Vagina (tissue), 2 donors: ENCODE measurements around the gene ATP5PD. TPM values are rescaled to one million over a fixed set of nuclear protein-coding genes. Genes with fewer than 3 reads are reported as not detected.

Experiments
- DNase-seq, 2 donors: peaks; one replicate each; pipeline ENCODE4 v3.0.0-alpha.2; 2017; ENCODE audit errors: extremely low spot score in 2 of 2
- H3K27ac ChIP-seq: fragments of 200-600 bp; sonication (generic); one replicate; pipeline ENCODE4 v1.5.1; 2019
- H3K27me3 ChIP-seq: fragments of 200-600 bp; sonication (generic); one replicate; pipeline ENCODE4 v1.5.1; 2019
- H3K36me3 ChIP-seq, 2 donors: fragments of 200-600 bp; sonication (generic); one replicate each; pipeline ENCODE4 v1.5.1; 2017 to 2019
- H3K4me1 ChIP-seq: fragments of 200-600 bp; sonication (generic); one replicate; pipeline ENCODE4 v1.5.1; 2019
- H3K4me3 ChIP-seq, 2 donors: fragments of 200-600 bp; sonication (generic); 1 replicate in 1 of 2; 2 replicates in 1 of 2; pipeline ENCODE4 v1.5.1; 2016 to 2019
- H3K9me3 ChIP-seq: fragments of 200-600 bp; sonication (generic); one replicate; pipeline ENCODE4 v1.5.1; 2019
- POLR2A ChIP-seq, 2 donors: fragments of 450-650 bp; IDR thresholded peaks; one replicate each; pipeline ENCODE4 v1.6.1; 2017; ENCODE audit warnings: antibody characterized with exemption in 2 of 2, mild to moderate bottlenecking in 2 of 2, moderate library complexity in 2 of 2
- POLR2AphosphoS5 ChIP-seq, 2 donors: sonication (generic); formaldehyde crosslinking; IDR thresholded peaks; one replicate each; pipeline ENCODE4 v1.9.0; 2017; ENCODE audit warnings: antibody characterized with exemption in 2 of 2, mild to moderate bottlenecking in 2 of 2, low read depth in 1 of 2; ENCODE audit not compliant: insufficient read depth in 1 of 2
- intact Hi-C: fragments of 100-400 bp; cut with DNase I; formaldehyde crosslinking; loops from one replicate; pipeline ENCODE4 v1.15.1; 2023
- total RNA-seq: library from RNA; depleted of rRNA; stranded (reverse); fragments of >200 nt; gene quantifications from one replicate; pipeline ENCODE4 v1.2.3, GENCODE V29; 2016
- TF ChIP-seq, protein P1 (sequence below), 3 experiments: fragments of 450-650 bp in 2 of 3; fragments of 200-600 bp in 1 of 3; sonication (generic) in 1 of 3; IDR thresholded peaks; one replicate each; pipeline ENCODE4 v1.5.1; 2017 to 2019; ENCODE audit warnings: antibody characterized with exemption in 3 of 3, mild to moderate bottlenecking in 2 of 3, moderate library complexity in 2 of 3

ATP5PD gene
- total RNA-seq, 1 donor from 2014 or later, result 149 TPM

DNA sequence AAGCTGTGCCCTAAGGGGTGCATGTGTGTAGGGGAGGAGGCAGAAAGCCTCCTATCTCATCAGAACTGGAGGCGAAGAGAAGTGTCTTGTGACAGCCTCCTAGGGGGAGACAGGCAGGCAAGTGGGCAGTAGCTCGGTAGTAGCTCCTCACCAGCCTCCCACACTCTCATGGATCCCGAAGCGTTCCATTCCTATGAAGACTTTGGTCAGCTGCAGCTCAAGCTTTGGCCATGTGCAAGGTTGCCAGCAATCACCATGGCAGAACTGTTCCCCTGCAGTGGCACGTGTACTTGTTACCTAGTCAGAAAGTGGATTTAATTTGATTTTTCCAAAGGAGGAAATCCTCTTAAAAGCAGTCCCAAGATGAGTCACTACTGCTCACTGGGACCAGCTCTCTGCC is 27.6 kb downstream of the ATP5PD start:
- DNase-seq, result no peak
- Histone ChIP-seq H3K4me3 (no peak overlapping the region), H3K4me1 (no peaks in the 10 kb centered on the region), H3K9me3 (no peaks in the 10 kb centered on the region), H3K27me3 (no peaks in the 10 kb centered on the region), H3K36me3 (peaks cover 0 to 30% of the 10 kb centered on the region in 2 donors), H3K27ac (no peak overlapping the region)
- intact Hi-C loops, result no loop called here
- TF ChIP-seq POLR2AphosphoS5 (IDR thresholded peaks at IDR 0.05; ENCODE audit: insufficient read depth in 1 of 2, low read depth in 1 of 2), result no peak
- TF ChIP-seq, protein P1, sequence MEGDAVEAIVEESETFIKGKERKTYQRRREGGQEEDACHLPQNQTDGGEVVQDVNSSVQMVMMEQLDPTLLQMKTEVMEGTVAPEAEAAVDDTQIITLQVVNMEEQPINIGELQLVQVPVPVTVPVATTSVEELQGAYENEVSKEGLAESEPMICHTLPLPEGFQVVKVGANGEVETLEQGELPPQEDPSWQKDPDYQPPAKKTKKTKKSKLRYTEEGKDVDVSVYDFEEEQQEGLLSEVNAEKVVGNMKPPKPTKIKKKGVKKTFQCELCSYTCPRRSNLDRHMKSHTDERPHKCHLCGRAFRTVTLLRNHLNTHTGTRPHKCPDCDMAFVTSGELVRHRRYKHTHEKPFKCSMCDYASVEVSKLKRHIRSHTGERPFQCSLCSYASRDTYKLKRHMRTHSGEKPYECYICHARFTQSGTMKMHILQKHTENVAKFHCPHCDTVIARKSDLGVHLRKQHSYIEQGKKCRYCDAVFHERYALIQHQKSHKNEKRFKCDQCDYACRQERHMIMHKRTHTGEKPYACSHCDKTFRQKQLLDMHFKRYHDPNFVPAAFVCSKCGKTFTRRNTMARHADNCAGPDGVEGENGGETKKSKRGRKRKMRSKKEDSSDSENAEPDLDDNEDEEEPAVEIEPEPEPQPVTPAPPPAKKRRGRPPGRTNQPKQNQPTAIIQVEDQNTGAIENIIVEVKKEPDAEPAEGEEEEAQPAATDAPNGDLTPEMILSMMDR (IDR thresholded peaks at IDR 0.05), result no peak
- no peak for TF ChIP-seq POLR2A (IDR thresholded peaks at IDR 0.05)

DNA sequence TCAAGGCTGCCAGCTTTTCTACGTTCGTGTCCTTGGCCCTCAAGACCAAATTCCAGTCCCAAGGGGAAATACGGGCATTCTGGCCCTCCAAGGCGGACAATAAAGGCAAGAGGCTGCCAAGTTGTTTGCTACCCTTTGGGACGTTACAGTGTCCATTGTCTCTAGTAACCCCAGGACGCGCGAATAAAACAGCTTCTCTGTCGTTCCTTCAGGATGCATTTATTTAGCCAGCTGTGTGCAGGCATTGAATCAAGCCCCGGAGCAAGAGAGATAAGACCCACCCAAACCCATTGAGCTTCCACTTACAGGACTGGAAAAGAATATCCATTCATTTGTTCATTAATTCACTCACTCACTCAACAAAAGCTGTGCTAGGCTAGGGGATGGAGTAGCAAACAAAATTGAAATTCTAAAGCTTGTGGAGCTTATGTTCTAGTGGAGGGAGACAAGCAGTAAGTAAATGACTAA is 33.6 kb downstream of the ATP5PD start:
- no peak for TF ChIP-seq POLR2AphosphoS5 (IDR thresholded peaks at IDR 0.05; ENCODE audit: insufficient read depth in 1 of 2, low read depth in 1 of 2)
- TF ChIP-seq, protein P1 (IDR thresholded peaks at IDR 0.05), result no peak
- no peak for TF ChIP-seq POLR2A (IDR thresholded peaks at IDR 0.05)
- Histone ChIP-seq H3K4me3 (peak overlapping the region; percentile 67 to 79), H3K27me3 (no peaks in the 10 kb centered on the region), H3K4me1 (peaks cover 22% of the 10 kb centered on the region), H3K36me3 (peaks cover 0 to 6% of the 10 kb centered on the region in 2 donors), H3K9me3 (no peaks in the 10 kb centered on the region), H3K27ac (peak overlapping the region; percentile 82)
- DNase-seq, result no peak
- intact Hi-C loops, result no loop called here

DNA sequence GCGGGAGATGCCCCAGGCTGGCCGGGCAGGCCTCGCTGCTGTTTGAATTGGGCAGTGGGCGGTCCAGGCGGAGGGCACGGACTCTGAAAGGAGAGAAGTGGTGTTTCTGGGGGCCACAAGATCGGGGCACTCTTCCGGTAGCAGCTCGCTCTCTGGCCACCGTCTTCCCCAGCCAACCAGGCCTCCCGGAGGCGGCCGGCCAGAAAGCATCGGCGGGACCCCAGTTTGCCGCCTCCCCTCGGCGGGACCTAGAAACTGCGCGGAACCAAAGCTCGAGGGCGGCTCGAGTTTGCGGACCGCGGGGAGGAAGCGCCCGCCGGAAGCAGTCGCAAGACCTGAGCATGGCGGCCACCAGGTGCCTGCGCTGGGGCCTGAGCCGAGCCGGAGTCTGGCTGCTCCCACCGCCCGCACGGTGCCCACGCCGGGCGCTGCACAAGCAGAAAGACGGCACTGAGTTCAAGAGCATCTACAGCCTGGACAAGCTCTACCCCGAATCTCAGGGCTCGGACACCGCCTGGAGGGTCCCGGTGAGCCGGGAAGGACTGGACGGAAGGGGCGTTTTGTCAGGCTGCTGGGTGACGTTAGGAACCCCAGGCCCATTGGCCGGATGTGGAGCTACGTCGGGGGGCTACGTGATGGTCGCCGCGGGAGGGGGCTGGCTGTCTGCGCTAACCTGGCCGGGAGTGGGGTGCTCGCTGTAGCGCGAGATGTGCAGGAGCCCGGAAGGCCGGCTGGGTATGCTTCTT is 34.2 kb downstream of the ATP5PD start, which contains the start of gene MRPL58:
Gene MRPL58, plus strand, starts transcription at position 325 of the 746 bp plus-strand sequence. Its CDS starts 17 bp downstream, at position 342.
- Histone ChIP-seq H3K9me3 (no peaks in the 10 kb centered on the region), H3K27ac (peak within 1 kb of the TSS; percentile 82), H3K36me3 (peaks cover 0 to under 1% of the 10 kb centered on the region in 2 donors), H3K4me1 (peaks cover 22% of the 10 kb centered on the region), H3K4me3 (peak within 1 kb of the TSS; percentile 67 to 79), H3K27me3 (no peaks in the 10 kb centered on the region)
- DNase-seq, result no peak
- intact Hi-C loops, result no loop called here
- TF ChIP-seq, protein P1 (IDR thresholded peaks at IDR 0.05), result peak in 2 of 3 experiments; percentile 14 to 28
- peak; percentile 58 to 81 for TF ChIP-seq POLR2AphosphoS5 (IDR thresholded peaks at IDR 0.05; ENCODE audit: insufficient read depth in 1 of 2, low read depth in 1 of 2)
- peak in 1 of 2 donors; percentile 10 for TF ChIP-seq POLR2A (IDR thresholded peaks at IDR 0.05)

DNA sequence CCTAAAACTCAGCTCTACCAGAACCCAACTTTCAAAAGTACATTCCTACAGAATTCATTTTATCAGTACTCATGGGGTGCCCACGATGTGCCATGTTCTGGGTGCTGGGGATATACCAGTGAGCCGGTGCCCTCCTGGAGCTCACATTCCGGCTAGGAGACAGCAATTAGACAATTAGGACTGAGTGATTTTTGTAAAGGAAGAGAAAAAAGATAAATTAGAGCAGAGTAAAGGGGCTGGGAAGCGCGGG is 34.7 kb downstream of the ATP5PD start:
- peaks cover 22% of the 10 kb centered on the region for H3K4me1 ChIP-seq
- DNase-seq, result no peak
- no peaks in the 10 kb centered on the region for H3K27me3 ChIP-seq
- H3K9me3 ChIP-seq, result no peaks in the 10 kb centered on the region
- peak overlapping the region; percentile 67 to 79 for H3K4me3 ChIP-seq
- no peaks in the 10 kb centered on the region for H3K36me3 ChIP-seq
- peak overlapping the region; percentile 82 for H3K27ac ChIP-seq
- TF ChIP-seq POLR2AphosphoS5 (IDR thresholded peaks at IDR 0.05; ENCODE audit: insufficient read depth in 1 of 2, low read depth in 1 of 2) (no peak), POLR2A (IDR thresholded peaks at IDR 0.05) (no peak)
- TF ChIP-seq, protein P1 (IDR thresholded peaks at IDR 0.05), result no peak
- intact Hi-C loops, result no loop called here
